ENCODE measurements around the gene RETREG1. TPM values are rescaled to one million over a fixed set of nuclear protein-coding genes. Genes with fewer than 3 reads are reported as not detected.

The RETREG1 gene
- total RNA-seq, 2 donors from 2014 or later, result 29.4 to 30.2 TPM

GRCh38 chr5:16589658-16590057, 27.1 kb downstream of the RETREG1 start:
- Mint-ChIP-seq H3K4me3 (no peak overlapping the region), H3K27me3 (ENCODE audit: low read depth) (no peaks in the 10 kb centered on the region), H3K27ac (no peak overlapping the region), H3K4me1 (ENCODE audit: low read depth) (peaks cover 72% of the 10 kb centered on the region), H3K36me3 (ENCODE audit: insufficient read depth in 2 of 2) (peaks cover 2 to 12% of the 10 kb centered on the region in 2 donors), H3K9me3 (no peaks in the 10 kb centered on the region)
- DNase-seq (no peak), ATAC-seq (replicated peaks in 1 of 2) (no peak)

GRCh38 chr5:16588434-16589214, 28.2 kb downstream of the RETREG1 start:
- no peaks in the 10 kb centered on the region for H3K27me3 Mint-ChIP-seq (ENCODE audit: low read depth)
- ATAC-seq (replicated peaks in 1 of 2), result no peak
- H3K36me3 Mint-ChIP-seq (ENCODE audit: insufficient read depth in 2 of 2), result peaks cover 2 to 12% of the 10 kb centered on the region in 2 donors
- no peak overlapping the region for H3K27ac Mint-ChIP-seq
- DNase-seq, result no peak
- peaks cover 67% of the 10 kb centered on the region for H3K4me1 Mint-ChIP-seq (ENCODE audit: low read depth)
- H3K4me3 Mint-ChIP-seq, result no peak overlapping the region
- H3K9me3 Mint-ChIP-seq, result no peaks in the 10 kb centered on the region

GRCh38 chr5:16586556-16586955, 30.2 kb downstream of the RETREG1 start:
- Mint-ChIP-seq H3K9me3 (no peaks in the 10 kb centered on the region), H3K27ac (no peak overlapping the region), H3K4me1 (ENCODE audit: low read depth) (peaks cover 53% of the 10 kb centered on the region), H3K27me3 (ENCODE audit: low read depth) (no peaks in the 10 kb centered on the region), H3K36me3 (ENCODE audit: insufficient read depth in 2 of 2) (peaks cover 2 to 12% of the 10 kb centered on the region in 2 donors), H3K4me3 (no peak overlapping the region)
- no peak for DNase-seq
- ATAC-seq (replicated peaks in 1 of 2), result no peak

- Mint-ChIP-seq H3K9me3 (no peaks in the 10 kb centered on the region), H3K4me1 (ENCODE audit: low read depth) (peaks cover 56% of the 10 kb centered on the region), H3K27ac (no peak overlapping the region), H3K27me3 (ENCODE audit: low read depth) (no peaks in the 10 kb centered on the region), H3K36me3 (ENCODE audit: insufficient read depth in 2 of 2) (peaks cover 0 to 9% of the 10 kb centered on the region in 2 donors), H3K4me3 (no peak overlapping the region)
- DNase-seq (no peak), ATAC-seq (replicated peaks in 1 of 2) (peak; percentile 62 to 72)
Measured at GRCh38 chr5:16585041-16585667, 31.6 kb downstream of the RETREG1 start.

GRCh38 chr5:16582081-16582480, 34.7 kb downstream of the RETREG1 start:
- Mint-ChIP-seq H3K4me1 (ENCODE audit: low read depth) (peaks cover 60% of the 10 kb centered on the region), H3K4me3 (no peak overlapping the region), H3K27me3 (ENCODE audit: low read depth) (no peaks in the 10 kb centered on the region), H3K36me3 (ENCODE audit: insufficient read depth in 2 of 2) (peaks cover 3 to 9% of the 10 kb centered on the region in 2 donors), H3K27ac (no peak overlapping the region), H3K9me3 (peaks cover 0 to 5% of the 10 kb centered on the region in 2 donors)
- DNase-seq, result no peak
- peak; percentile 37 to 51 for ATAC-seq (replicated peaks in 1 of 2)

- peaks cover 3 to 7% of the 10 kb centered on the region in 2 donors for H3K36me3 Mint-ChIP-seq (ENCODE audit: insufficient read depth in 2 of 2)
- peaks cover 0 to 5% of the 10 kb centered on the region in 2 donors for H3K9me3 Mint-ChIP-seq
- H3K4me3 Mint-ChIP-seq, result no peak overlapping the region
- DNase-seq (no peak), ATAC-seq (replicated peaks in 1 of 2) (no peak)
- H3K4me1 Mint-ChIP-seq (ENCODE audit: low read depth), result peaks cover 48% of the 10 kb centered on the region
- H3K27me3 Mint-ChIP-seq (ENCODE audit: low read depth), result no peaks in the 10 kb centered on the region
- no peak overlapping the region for H3K27ac Mint-ChIP-seq
Measured at GRCh38 chr5:16580382-16580781, 36.4 kb downstream of the RETREG1 start.

GRCh38 chr5:16579142-16579847, 37.5 kb downstream of the RETREG1 start:
- Mint-ChIP-seq H3K4me3 (no peak overlapping the region), H3K4me1 (ENCODE audit: low read depth) (peaks cover 45% of the 10 kb centered on the region), H3K27me3 (ENCODE audit: low read depth) (no peaks in the 10 kb centered on the region), H3K36me3 (ENCODE audit: insufficient read depth in 2 of 2) (peaks cover 3 to 7% of the 10 kb centered on the region in 2 donors), H3K9me3 (peaks cover 0 to 5% of the 10 kb centered on the region in 2 donors), H3K27ac (no peak overlapping the region)
- no peak for ATAC-seq (replicated peaks in 1 of 2)
- no peak for DNase-seq

GRCh38 chr5:16578474-16578883, 38.3 kb downstream of the RETREG1 start:
- no peak for DNase-seq
- no peak for ATAC-seq (replicated peaks in 1 of 2)
- no peaks in the 10 kb centered on the region for H3K27me3 Mint-ChIP-seq (ENCODE audit: low read depth)
- no peak overlapping the region for H3K4me3 Mint-ChIP-seq
- peaks cover 3 to 7% of the 10 kb centered on the region in 2 donors for H3K36me3 Mint-ChIP-seq (ENCODE audit: insufficient read depth in 2 of 2)
- peaks cover 51% of the 10 kb centered on the region for H3K4me1 Mint-ChIP-seq (ENCODE audit: low read depth)
- H3K9me3 Mint-ChIP-seq, result peaks cover 0 to 5% of the 10 kb centered on the region in 2 donors
- H3K27ac Mint-ChIP-seq, result no peak overlapping the region

- no peak overlapping the region for H3K4me3 Mint-ChIP-seq
- H3K9me3 Mint-ChIP-seq, result peaks cover 0 to 5% of the 10 kb centered on the region in 2 donors
- H3K27me3 Mint-ChIP-seq (ENCODE audit: low read depth), result no peaks in the 10 kb centered on the region
- DNase-seq (no peak), ATAC-seq (replicated peaks in 1 of 2) (peak in 1 of 2 donors; percentile 23)
- peaks cover 55% of the 10 kb centered on the region for H3K4me1 Mint-ChIP-seq (ENCODE audit: low read depth)
- H3K36me3 Mint-ChIP-seq (ENCODE audit: insufficient read depth in 2 of 2), result peaks cover 3 to 7% of the 10 kb centered on the region in 2 donors
- H3K27ac Mint-ChIP-seq, result no peak overlapping the region
Measured at GRCh38 chr5:16577677-16578076, 39.1 kb downstream of the RETREG1 start.

GRCh38 chr5:16574789-16575721, 41.7 kb downstream of the RETREG1 start:
- H3K4me1 Mint-ChIP-seq (ENCODE audit: low read depth), result peaks cover 40% of the 10 kb centered on the region
- no peak for DNase-seq
- H3K27ac Mint-ChIP-seq, result no peak overlapping the region
- peaks cover 3 to 5% of the 10 kb centered on the region in 2 donors for H3K36me3 Mint-ChIP-seq (ENCODE audit: insufficient read depth in 2 of 2)
- peak in 1 of 2 donors; percentile 49 for ATAC-seq (replicated peaks in 1 of 2)
- no peaks in the 10 kb centered on the region for H3K27me3 Mint-ChIP-seq (ENCODE audit: low read depth)
- no peak overlapping the region for H3K4me3 Mint-ChIP-seq
- H3K9me3 Mint-ChIP-seq, result peaks cover 0 to 5% of the 10 kb centered on the region in 2 donors

- DNase-seq, result no peak
- no peaks in the 10 kb centered on the region for H3K27me3 Mint-ChIP-seq (ENCODE audit: low read depth)
- peaks cover 0 to 5% of the 10 kb centered on the region in 2 donors for H3K9me3 Mint-ChIP-seq
- H3K36me3 Mint-ChIP-seq (ENCODE audit: insufficient read depth in 2 of 2), result peaks cover 3 to 6% of the 10 kb centered on the region in 2 donors
- no peak for ATAC-seq (replicated peaks in 1 of 2)
- H3K4me1 Mint-ChIP-seq (ENCODE audit: low read depth), result peaks cover 43% of the 10 kb centered on the region
- no peak overlapping the region for H3K27ac Mint-ChIP-seq
- H3K4me3 Mint-ChIP-seq, result no peak overlapping the region
Measured at GRCh38 chr5:16573401-16573800, 43.4 kb downstream of the RETREG1 start.

GRCh38 chr5:16572289-16573015, 44.3 kb downstream of the RETREG1 start:
- Mint-ChIP-seq H3K27me3 (ENCODE audit: low read depth) (no peaks in the 10 kb centered on the region), H3K4me1 (ENCODE audit: low read depth) (peaks cover 43% of the 10 kb centered on the region), H3K36me3 (ENCODE audit: insufficient read depth in 2 of 2) (peaks cover 0 to 1% of the 10 kb centered on the region in 2 donors), H3K4me3 (no peak overlapping the region), H3K9me3 (no peaks in the 10 kb centered on the region), H3K27ac (no peak overlapping the region)
- ATAC-seq (replicated peaks in 1 of 2), result no peak
- DNase-seq, result no peak

Measured in activated T-cell treated with anti-CD3 and anti-CD28 coated beads, Interleukin-2, amount 50 U/mL, for 72 hours (primary cell).